ENCODE data around the gene ZNF423. TPM values are rescaled to one million over a fixed set of nuclear protein-coding genes. Genes with fewer than 3 reads are reported as not detected.

The ZNF423 gene
- total and polyA plus RNA-seq, 2 experiments from 2014 or later = 14.9 to 41.8 TPM

- no peaks in the 10 kb centered on the region for H3K36me3 ChIP-seq (ENCODE audit: insufficient read depth)
- H3K9me2 ChIP-seq (ENCODE audit: insufficient read depth) = no peaks in the 10 kb centered on the region
- Mint-ChIP-seq H3K4me3 (no peak overlapping the region), H3K27me3 (ENCODE audit: insufficient read depth, low read depth, poor library complexity) (peaks cover 24% of the 10 kb centered on the region), H3K36me3 (ENCODE audit: low read depth) (no peaks in the 10 kb centered on the region; the same call in 2 of the 3 replicates), H3K27ac (no peak overlapping the region), H3K9me3 (no peaks in the 10 kb centered on the region), H3K4me1 (peaks cover 20% of the 10 kb centered on the region)
- TF ChIP-seq EZH2phosphoT487 (IDR thresholded peaks at IDR 0.05; ENCODE audit: unreplicated experiment) (no peak), POLR2AphosphoS5 (IDR thresholded peaks at IDR 0.05; ENCODE audit: low read depth) (no peak), EZH2 (IDR thresholded peaks at IDR 0.05; ENCODE audit: low read depth, unreplicated experiment) (no peak), NANOG (IDR thresholded peaks at IDR 0.05; ENCODE audit: borderline replicate concordance) (no peak), ZNF331 (CRISPR knock-in tag; IDR thresholded peaks at IDR 0.05; ENCODE audit: low read depth) (no peak), CTCF (conservative IDR thresholded peaks at IDR 0.05; ENCODE audit: low read depth in 2 of 2) (no peak), CREB1 (CRISPR knock-in tag; IDR thresholded peaks at IDR 0.05; ENCODE audit: low read depth) (no peak), ZNF462 (CRISPR knock-in tag; IDR thresholded peaks at IDR 0.05) (no peak), ETS1 (IDR thresholded peaks at IDR 0.05) (no peak), ZNF114 (CRISPR knock-in tag; IDR thresholded peaks at IDR 0.05) (no peak), STAT1 (IDR thresholded peaks at IDR 0.05; ENCODE audit: unreplicated experiment) (no peak), REST (IDR thresholded peaks at IDR 0.05; ENCODE audit: unreplicated experiment) (no peak), JUNB (IDR thresholded peaks at IDR 0.05; ENCODE audit: unreplicated experiment) (no peak)
- no peak for DNase-seq (ENCODE audit: low spot score)
- no peaks in the 10 kb centered on the region for H4K20me1 ChIP-seq (replicated peaks; ENCODE audit: insufficient read depth)
- no peaks in the 10 kb centered on the region for H3K79me2 ChIP-seq (replicated peaks; ENCODE audit: insufficient read depth)
- no peak for ATAC-seq
- peaks cover 33% of the 10 kb centered on the region for H3K27me3 ChIP-seq (ENCODE audit: insufficient read depth)
- no peak overlapping the region for H3K27ac ChIP-seq (ENCODE audit: low read depth)
- no peak overlapping the region for H2AFZ ChIP-seq
- no peak overlapping the region for H3K4me3 ChIP-seq
- peaks cover 13% of the 10 kb centered on the region for H3K4me1 ChIP-seq (ENCODE audit: insufficient read depth)
- 0 out of 2 replicates have a peak, but pooled peaks cover 6% of the 10 kb centered on the region for H3F3A ChIP-seq (replicated peaks; ENCODE audit: low read depth)
- no peak overlapping the region for H3K4me2 ChIP-seq
These were observed 6.8 kb upstream of the ZNF423 start for GRCh38 chr16:49862694-49863093.
